CD14-positive monocyte (primary cell): ENCODE measurements around the gene ZNF773. TPM values are rescaled to one million over a fixed set of nuclear protein-coding genes. Genes with fewer than 3 reads are reported as not detected.

Source experiments
- DNase-seq, 3 donors: peaks; one replicate each; pipeline ENCODE4 v3.0.0-alpha.2; 2011 to 2022
- H2AFZ ChIP-seq: 2 replicates; pipeline ENCODE4 v1.6.0; 2012; ENCODE audit warnings: mild to moderate bottlenecking, low read depth, low read length, inconsistent platforms; ENCODE audit not compliant: insufficient read depth, poor library complexity, severe bottlenecking
- H3K27ac ChIP-seq, 2 donors: 1 replicate in 1 of 2; 2 replicates in 1 of 2; pipeline ENCODE4 v1.5.1; 2012 to 2013; ENCODE audit warnings: low read length in 2 of 2, control low read depth in 1 of 2, inconsistent platforms in 1 of 2, low read depth in 1 of 2, mild to moderate bottlenecking in 1 of 2
- H3K27me3 ChIP-seq, 2 donors: one replicate each; pipeline versions ENCODE4 v1.6.0 to v1.6.1; 2011 to 2013; ENCODE audit warnings: low read length in 2 of 2; ENCODE audit not compliant: control insufficient read depth in 2 of 2, insufficient read depth in 2 of 2
- H3K36me3 ChIP-seq, 2 donors: replicated peaks in 1 of 2; 1 replicate in 1 of 2; 2 replicates in 1 of 2; pipeline versions ENCODE4 v1.5.1 to v1.6.1; 2012 to 2013; ENCODE audit warnings: low read length in 2 of 2, control low read depth in 1 of 2, inconsistent platforms in 1 of 2, mild to moderate bottlenecking in 1 of 2; ENCODE audit not compliant: insufficient read depth in 2 of 2, control insufficient read depth in 1 of 2
- H3K4me1 ChIP-seq, 2 donors: 1 replicate in 1 of 2; 2 replicates in 1 of 2; pipeline versions ENCODE4 v1.5.1 to v1.6.1; 2012 to 2013; ENCODE audit warnings: low read length in 2 of 2, control low read depth in 1 of 2, inconsistent platforms in 1 of 2, mild to moderate bottlenecking in 1 of 2, moderate library complexity in 1 of 2; ENCODE audit not compliant: insufficient read depth in 2 of 2, control insufficient read depth in 1 of 2
- H3K4me2 ChIP-seq: replicated peaks from 2 replicates; pipeline ENCODE3; 2012; ENCODE audit warnings: low read length, moderate library complexity, mild to moderate bottlenecking; ENCODE audit not compliant: poor library complexity, severe bottlenecking; ENCODE audit errors: extremely low read depth
- H3K4me3 ChIP-seq, 3 experiments: fragments of 200-600 bp in 1 of 3; sonication (generic) in 1 of 3; replicated peaks in 1 of 3; 1 replicate in 2 of 3; 2 replicates in 1 of 3; pipeline ENCODE4 v1.5.1; 2011 to 2013; ENCODE audit warnings: low read length in 3 of 3, mild to moderate bottlenecking in 3 of 3, control low read depth in 2 of 3, low read depth in 2 of 3, inconsistent platforms in 1 of 3, moderate library complexity in 1 of 3
- H3K79me2 ChIP-seq: 2 replicates; pipeline ENCODE4 v1.6.0; 2012; ENCODE audit warnings: mild to moderate bottlenecking, control low read depth, inconsistent platforms, low read length, moderate library complexity; ENCODE audit not compliant: insufficient read depth
- H3K9ac ChIP-seq: 2 replicates; pipeline ENCODE4 v1.6.0; 2017; ENCODE audit warnings: low read length, mild to moderate bottlenecking; ENCODE audit not compliant: insufficient read depth, poor library complexity, severe bottlenecking
- H3K9me3 ChIP-seq, 2 donors: replicated peaks in 1 of 2; 1 replicate in 1 of 2; 2 replicates in 1 of 2; pipeline versions ENCODE4 v1.5.1 to v1.6.1; 2012 to 2013; ENCODE audit warnings: low read length in 2 of 2, control low read depth in 1 of 2; ENCODE audit not compliant: control insufficient read depth in 1 of 2, insufficient read depth in 1 of 2
- H4K20me1 ChIP-seq: 2 replicates; pipeline ENCODE4 v1.6.0; 2012; ENCODE audit warnings: mild to moderate bottlenecking, low read length, control low read depth, moderate library complexity; ENCODE audit not compliant: insufficient read depth
- H3K27ac Mint-ChIP-seq, 7 donors: one replicate each; pipeline ENCODE4 v1.8.0; 2020; ENCODE audit warnings: mild to moderate bottlenecking in 7 of 7, mixed read lengths in 7 of 7, moderate library complexity in 6 of 7, inconsistent platforms in 2 of 7
- H3K27me3 Mint-ChIP-seq, 3 donors: one replicate each; pipeline ENCODE4 v1.8.0; 2021 to 2022; ENCODE audit warnings: low read depth in 3 of 3, mild to moderate bottlenecking in 3 of 3, mixed read lengths in 3 of 3, moderate library complexity in 3 of 3, inconsistent platforms in 1 of 3
- H3K36me3 Mint-ChIP-seq, 2 donors: one replicate each; pipeline ENCODE4 v1.8.0; 2020; ENCODE audit warnings: mixed read lengths in 2 of 2, inconsistent platforms in 1 of 2, mild to moderate bottlenecking in 1 of 2
- H3K4me1 Mint-ChIP-seq: one replicate; pipeline ENCODE4 v1.8.0; 2020; ENCODE audit warnings: mild to moderate bottlenecking, mixed read lengths
- H3K4me3 Mint-ChIP-seq, 2 donors: one replicate each; pipeline ENCODE4 v1.8.0; 2020; ENCODE audit warnings: mild to moderate bottlenecking in 2 of 2, mixed read lengths in 2 of 2, moderate library complexity in 1 of 2
- H3K9me3 Mint-ChIP-seq, 7 donors: one replicate each; pipeline ENCODE4 v1.8.0; 2020 to 2022; ENCODE audit warnings: mixed read lengths in 7 of 7, mild to moderate bottlenecking in 6 of 7, moderate library complexity in 6 of 7, inconsistent platforms in 2 of 7
- WGBS: methylation state at CpG from one replicate; pipeline ENCODE4 v1.1.5; 2013; ENCODE audit warnings: missing lambda C conversion rate; ENCODE audit not compliant: insufficient coverage; 5-methylcytosine and 5-hydroxymethylcytosine counted together
- intact Hi-C, 2 donors: fragments of 100-400 bp; cut with micrococcal nuclease; formaldehyde crosslinking; loops; one replicate each; pipeline versions ENCODE4 v1.15.0 to v1.15.1; 2023
- polyA plus RNA-seq, 3 donors: library from polyadenylated mRNA; depleted of rRNA in 1 of 3; unstranded in 2 of 3; stranded (reverse) in 1 of 3; fragments of 300-500 nt in 2 of 3; fragments of >200 nt in 1 of 3; fragmentation: Illumina TruSeq in 2 of 3; gene quantifications; 1 replicate in 2 of 3; 2 replicates in 1 of 3; pipeline ENCODE4 v1.2.3, GENCODE V29; 2012 to 2021
- TF ChIP-seq, protein P1 (sequence below): fragments of 200-600 bp; IDR thresholded peaks from one replicate; pipeline ENCODE4 v1.8.0; 2022; ENCODE audit warnings: antibody characterized with exemption, mild to moderate bottlenecking

ZNF773 gene
- polyA plus RNA-seq, 3 donors, result 0.87 to 1.6 (median 0.92) TPM

DNA sequence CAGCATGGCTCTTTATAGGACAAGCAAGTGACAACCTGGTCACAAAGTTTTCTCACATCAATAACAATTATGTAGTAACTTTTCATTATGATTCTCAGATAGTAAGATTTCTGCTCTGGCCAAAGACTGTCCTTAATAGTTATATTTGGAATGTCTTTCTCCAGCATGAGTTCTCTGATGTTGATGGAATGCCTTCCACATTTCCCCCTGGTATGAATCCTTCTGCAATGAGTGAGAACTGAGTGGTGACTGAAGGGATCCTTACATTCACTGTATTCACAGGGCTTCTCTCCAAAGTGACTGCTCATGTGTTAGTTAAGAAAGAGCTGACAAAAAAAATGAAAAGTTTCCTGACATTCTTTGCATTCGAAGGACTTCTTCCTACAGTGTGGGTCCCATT is 46.8 kb downstream of the ZNF773 start:
- no peaks in the 10 kb centered on the region for H3K4me1 ChIP-seq
- no peak overlapping the region for H3K4me2 ChIP-seq
- H3K4me1 Mint-ChIP-seq, result no peaks in the 10 kb centered on the region
- no peak overlapping the region for H3K27ac Mint-ChIP-seq
- no peak for DNase-seq
- H3K79me2 ChIP-seq, result no peaks in the 10 kb centered on the region
- WGBS, result 100% methylated on average over 1 of the region's 1 CpG
- peaks cover 0 to 4% (median 0%) of the 10 kb centered on the region in 3 donors for H3K27me3 Mint-ChIP-seq
- H2AFZ ChIP-seq, result no peak overlapping the region
- peak overlapping the region in 1 of 3 experiments; percentile 47 for H3K4me3 ChIP-seq
- H3K9ac ChIP-seq, result no peak overlapping the region
- H3K4me3 Mint-ChIP-seq, result no peak overlapping the region
- H4K20me1 ChIP-seq, result no peaks in the 10 kb centered on the region
- intact Hi-C loops, result no loop called here
- peaks cover 61 to 98% of the 10 kb centered on the region in 2 donors for H3K9me3 ChIP-seq
- TF ChIP-seq, protein P1, sequence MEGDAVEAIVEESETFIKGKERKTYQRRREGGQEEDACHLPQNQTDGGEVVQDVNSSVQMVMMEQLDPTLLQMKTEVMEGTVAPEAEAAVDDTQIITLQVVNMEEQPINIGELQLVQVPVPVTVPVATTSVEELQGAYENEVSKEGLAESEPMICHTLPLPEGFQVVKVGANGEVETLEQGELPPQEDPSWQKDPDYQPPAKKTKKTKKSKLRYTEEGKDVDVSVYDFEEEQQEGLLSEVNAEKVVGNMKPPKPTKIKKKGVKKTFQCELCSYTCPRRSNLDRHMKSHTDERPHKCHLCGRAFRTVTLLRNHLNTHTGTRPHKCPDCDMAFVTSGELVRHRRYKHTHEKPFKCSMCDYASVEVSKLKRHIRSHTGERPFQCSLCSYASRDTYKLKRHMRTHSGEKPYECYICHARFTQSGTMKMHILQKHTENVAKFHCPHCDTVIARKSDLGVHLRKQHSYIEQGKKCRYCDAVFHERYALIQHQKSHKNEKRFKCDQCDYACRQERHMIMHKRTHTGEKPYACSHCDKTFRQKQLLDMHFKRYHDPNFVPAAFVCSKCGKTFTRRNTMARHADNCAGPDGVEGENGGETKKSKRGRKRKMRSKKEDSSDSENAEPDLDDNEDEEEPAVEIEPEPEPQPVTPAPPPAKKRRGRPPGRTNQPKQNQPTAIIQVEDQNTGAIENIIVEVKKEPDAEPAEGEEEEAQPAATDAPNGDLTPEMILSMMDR, result no peak
- no peaks in the 10 kb centered on the region for H3K27me3 ChIP-seq
- no peak overlapping the region for H3K27ac ChIP-seq
- peaks cover 57 to 97% (median 85%) of the 10 kb centered on the region in 7 donors for H3K9me3 Mint-ChIP-seq
- H3K36me3 Mint-ChIP-seq, result peaks cover 59 to 74% of the 10 kb centered on the region in 2 donors
- H3K36me3 ChIP-seq, result peaks cover 16 to 97% of the 10 kb centered on the region in 2 donors

DNA sequence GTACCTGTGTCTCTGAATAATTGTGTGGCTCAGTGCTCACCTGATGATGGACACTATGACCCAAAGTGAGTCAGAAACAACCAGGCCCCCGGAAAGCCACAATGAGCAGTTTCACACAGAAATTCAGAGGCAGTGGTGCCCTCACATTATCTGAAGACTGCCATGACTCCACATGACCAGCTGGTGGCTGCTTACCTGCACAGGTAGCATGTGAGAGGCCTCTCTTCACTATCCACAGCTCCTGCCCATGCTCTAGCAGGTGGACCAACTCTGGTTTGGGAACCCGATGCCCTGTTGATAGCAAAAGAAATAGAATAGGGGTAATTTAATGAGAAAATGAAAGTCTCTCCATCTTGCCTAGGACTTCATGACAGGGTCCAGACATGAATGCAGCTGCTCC is 52.7 kb downstream of the ZNF773 start:
- H3K4me3 Mint-ChIP-seq, result no peak overlapping the region
- Histone ChIP-seq H3K9ac (no peak overlapping the region), H3K36me3 (peaks cover 28 to 89% of the 10 kb centered on the region in 2 donors), H3K9me3 (peaks cover 67 to 89% of the 10 kb centered on the region in 2 donors), H3K4me2 (no peak overlapping the region), H3K27ac (no peak overlapping the region), H3K27me3 (no peaks in the 10 kb centered on the region), H3K4me3 (no peak overlapping the region), H3K79me2 (no peaks in the 10 kb centered on the region), H3K4me1 (no peaks in the 10 kb centered on the region), H2AFZ (no peak overlapping the region), H4K20me1 (no peaks in the 10 kb centered on the region)
- no peak for DNase-seq
- peaks cover 83 to 95% of the 10 kb centered on the region in 2 donors for H3K36me3 Mint-ChIP-seq
- TF ChIP-seq, protein P1, result no peak
- intact Hi-C loops, result no loop called here
- H3K27me3 Mint-ChIP-seq, result no peaks in the 10 kb centered on the region
- 90% methylated on average over 2 of the region's 2 CpGs for WGBS
- H3K4me1 Mint-ChIP-seq, result no peaks in the 10 kb centered on the region
- H3K9me3 Mint-ChIP-seq, result peaks cover 71 to 93% (median 88%) of the 10 kb centered on the region in 7 donors
- H3K27ac Mint-ChIP-seq, result peak overlapping the region in 1 of 7 donors; percentile 3
